Type B pancreatic cell (in vitro differentiated cells): ENCODE data around the gene ZNF487. TPM values are rescaled to one million over a fixed set of nuclear protein-coding genes. Genes with fewer than 3 reads are reported as not detected.
A peak's percentile ranks its signal among the peaks of the same experiment; 100 is the strongest.

ENCODE experiments used
- DNase-seq: peaks from one replicate; pipeline ENCODE4 v3.0.0; 2021; ENCODE audit warnings: mixed read lengths; ENCODE audit not compliant: unreplicated experiment; ENCODE audit errors: extremely low spot score
- H3K27ac Mint-ChIP-seq: 2 replicates; pipeline ENCODE4 v1.8.0; 2021; ENCODE audit warnings: mild to moderate bottlenecking, mixed read lengths
- H3K27me3 Mint-ChIP-seq: 2 replicates; pipeline ENCODE4 v1.8.0; 2021; ENCODE audit warnings: mixed read lengths
- H3K36me3 Mint-ChIP-seq: 2 replicates; pipeline ENCODE4 v1.8.0; 2021; ENCODE audit warnings: mixed read lengths
- H3K4me1 Mint-ChIP-seq: one replicate; pipeline ENCODE4 v1.8.0; 2021; ENCODE audit warnings: mixed read lengths; ENCODE audit not compliant: unreplicated experiment
- H3K4me3 Mint-ChIP-seq: 2 replicates; pipeline ENCODE4 v1.8.0; 2021; ENCODE audit warnings: mild to moderate bottlenecking, mixed read lengths
- H3K9me3 Mint-ChIP-seq: 2 replicates; pipeline ENCODE4 v1.8.0; 2021; ENCODE audit warnings: mixed read lengths
- CTCF ChIP-seq: fragments of 200-600 bp; sonication (generic); conservative IDR thresholded peaks from 2 replicates; pipeline ENCODE4 v1.5.0; 2021; ENCODE audit warnings: antibody characterized with exemption, mild to moderate bottlenecking
- total RNA-seq: library from RNA; stranded (reverse); gene quantifications from 2 replicates; pipeline ENCODE4 v1.2.1, GENCODE V29; 2021; ENCODE audit warnings: low replicate concordance

Gene ZNF487
- total RNA-seq, 1 donor from 2014 or later = 6.4 TPM

- no peak overlapping the region for H3K4me3 Mint-ChIP-seq
- no peak for DNase-seq
- no peak overlapping the region for H3K27ac Mint-ChIP-seq
- no peak for TF ChIP-seq CTCF
- no peaks in the 10 kb centered on the region for H3K9me3 Mint-ChIP-seq
- H3K4me1 Mint-ChIP-seq = peaks cover 5% of the 10 kb centered on the region
- H3K27me3 Mint-ChIP-seq = no peaks in the 10 kb centered on the region
- H3K36me3 Mint-ChIP-seq = no peaks in the 10 kb centered on the region
These were observed 25.4 kb upstream of the ZNF487 start for GRCh38 chr10:43411536-43411935.

- no peaks in the 10 kb centered on the region for H3K4me1 Mint-ChIP-seq
- H3K27me3 Mint-ChIP-seq = no peaks in the 10 kb centered on the region
- no peak overlapping the region for H3K27ac Mint-ChIP-seq
- no peak overlapping the region for H3K4me3 Mint-ChIP-seq
- no peak for DNase-seq
- no peak for TF ChIP-seq CTCF
- no peaks in the 10 kb centered on the region for H3K9me3 Mint-ChIP-seq
- no peaks in the 10 kb centered on the region for H3K36me3 Mint-ChIP-seq
These were observed 21.4 kb upstream of the ZNF487 start for GRCh38 chr10:43415544-43415943.

GRCh38 chr10:43417950-43418768 is 18.8 kb upstream of the ZNF487 start:
- no peak for TF ChIP-seq CTCF
- H3K27me3 Mint-ChIP-seq = no peaks in the 10 kb centered on the region
- no peaks in the 10 kb centered on the region for H3K36me3 Mint-ChIP-seq
- H3K4me1 Mint-ChIP-seq = peaks cover 6% of the 10 kb centered on the region
- no peak for DNase-seq
- no peak overlapping the region for H3K4me3 Mint-ChIP-seq
- peak overlapping the region; percentile 51 for H3K27ac Mint-ChIP-seq
- no peaks in the 10 kb centered on the region for H3K9me3 Mint-ChIP-seq

- peak overlapping the region; percentile 75 for H3K4me3 Mint-ChIP-seq
These were observed 16.9 kb upstream of the ZNF487 start for GRCh38 chr10:43419997-43420368.

GRCh38 chr10:43420369-43421200 is 16.3 kb upstream of the ZNF487 start:
- TF ChIP-seq CTCF = peak; percentile 34
- peak; percentile 87 for DNase-seq
- Mint-ChIP-seq H3K9me3 (peaks cover 4% of the 10 kb centered on the region), H3K27me3 (no peaks in the 10 kb centered on the region), H3K4me1 (peaks cover 6% of the 10 kb centered on the region), H3K4me3 (peak overlapping the region; percentile 88), H3K36me3 (no peaks in the 10 kb centered on the region), H3K27ac (peak overlapping the region; percentile 94)

More at GRCh38 chr10:43419997-43420368, 16.9 kb upstream of the ZNF487 start:
- Mint-ChIP-seq H3K9me3 (peaks cover 4% of the 10 kb centered on the region), H3K4me1 (peaks cover 6% of the 10 kb centered on the region), H3K27me3 (no peaks in the 10 kb centered on the region), H3K27ac (peak overlapping the region; percentile 72), H3K36me3 (no peaks in the 10 kb centered on the region)
- TF ChIP-seq CTCF = no peak
- no peak for DNase-seq
